NCI-H146 treated with DMSO at 0.1 percent for 48 hours (cell line): ENCODE results near the gene BASP1.
"Not testable (repeated sequence)": the region's sequence is repeated elsewhere in the genome, so short reads cannot be mapped to it uniquely, and the experiment has no call there.

Source experiments
- DNase-seq: peaks from one replicate; lab custom pipeline; 2025; ENCODE audit not compliant: unreplicated experiment; lab: John Stamatoyannopoulos, UW

Gene BASP1

GRCh38 chr5:17282283-17283120, 65.1 kb downstream of the BASP1 start:
- DNase-seq, result no peak

DNA sequence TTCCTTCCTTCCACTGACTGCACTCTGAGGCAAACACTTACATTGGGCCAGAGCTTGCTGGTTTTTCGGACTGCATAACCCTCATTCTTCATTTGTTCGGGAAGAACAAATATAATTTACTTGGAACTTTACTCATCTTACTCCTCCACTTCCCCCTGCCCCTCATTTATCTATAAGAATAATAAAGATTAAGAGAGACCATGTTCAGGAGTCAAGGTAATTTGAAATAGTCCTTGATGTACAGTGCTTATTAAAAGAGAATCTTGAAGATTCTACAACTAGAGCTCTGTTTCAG, 65.6 kb downstream of the BASP1 start:
- DNase-seq, result no peak

GRCh38 chr5:17287501-17288155, 70.2 kb downstream of the BASP1 start:
- DNase-seq, result no peak

DNA sequence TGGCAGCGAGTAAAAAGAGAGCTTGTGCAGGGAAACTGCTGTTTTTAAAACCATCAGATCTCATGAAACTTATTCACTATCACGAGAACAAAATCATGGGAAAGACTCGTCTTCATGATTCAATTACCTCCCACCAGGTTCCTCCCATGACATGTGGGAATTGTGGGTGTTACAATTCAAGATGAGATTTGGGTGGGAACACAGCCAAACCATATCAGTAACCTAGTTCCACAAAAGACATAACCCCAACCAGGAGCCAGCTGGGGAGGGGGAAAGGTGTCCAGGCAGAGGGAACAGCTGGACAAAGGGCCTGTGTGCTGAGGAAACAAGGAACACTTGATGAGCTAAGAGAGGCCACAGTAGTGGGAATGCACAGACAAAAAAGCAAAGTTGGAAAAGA, 71.1 kb downstream of the BASP1 start:
- DNase-seq, result no peak

DNA sequence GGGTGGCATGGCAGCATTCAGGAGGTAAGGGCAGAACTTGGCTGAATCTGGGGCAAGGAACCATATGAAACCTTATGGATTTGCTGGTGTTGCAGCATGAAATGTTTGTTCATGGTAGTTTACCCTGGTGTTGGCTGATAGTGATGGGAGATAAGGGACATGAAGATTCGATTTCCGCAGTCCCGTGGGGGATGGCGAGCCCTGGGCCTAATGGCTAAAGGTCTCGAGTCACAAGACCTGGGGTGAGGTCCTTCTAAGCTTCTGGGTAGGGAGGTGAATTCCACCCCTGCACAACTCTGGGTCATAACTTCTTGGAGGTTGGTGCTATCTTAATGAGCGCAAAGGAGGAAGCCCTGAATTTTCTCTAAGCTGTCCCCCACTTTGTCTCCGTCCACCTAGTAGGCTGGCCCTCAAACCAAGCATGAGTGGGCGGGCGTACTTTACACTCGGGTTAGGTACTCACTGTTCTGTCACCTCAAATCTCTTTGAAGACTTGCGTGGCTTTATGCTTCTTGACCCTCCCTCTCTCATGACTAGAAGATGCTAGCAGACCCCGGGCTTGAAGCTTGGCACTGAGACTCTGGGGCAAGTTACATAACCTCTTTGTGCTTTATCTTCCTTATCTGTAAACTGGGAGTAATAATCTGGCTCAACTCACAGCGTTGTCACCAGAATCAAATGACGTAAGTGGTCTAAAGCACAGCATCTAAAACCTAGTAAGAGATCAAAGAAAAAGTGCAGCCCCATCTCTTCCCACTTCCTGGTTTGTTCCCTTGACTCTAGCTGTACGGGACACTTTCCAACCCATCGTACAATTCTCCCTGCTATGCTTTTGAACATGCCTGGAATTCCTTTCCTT, 72.5 kb downstream of the BASP1 start:
- DNase-seq, result no peak

GRCh38 chr5:17290540-17290974, 73.1 kb downstream of the BASP1 start:
- DNase-seq, result no peak

DNA sequence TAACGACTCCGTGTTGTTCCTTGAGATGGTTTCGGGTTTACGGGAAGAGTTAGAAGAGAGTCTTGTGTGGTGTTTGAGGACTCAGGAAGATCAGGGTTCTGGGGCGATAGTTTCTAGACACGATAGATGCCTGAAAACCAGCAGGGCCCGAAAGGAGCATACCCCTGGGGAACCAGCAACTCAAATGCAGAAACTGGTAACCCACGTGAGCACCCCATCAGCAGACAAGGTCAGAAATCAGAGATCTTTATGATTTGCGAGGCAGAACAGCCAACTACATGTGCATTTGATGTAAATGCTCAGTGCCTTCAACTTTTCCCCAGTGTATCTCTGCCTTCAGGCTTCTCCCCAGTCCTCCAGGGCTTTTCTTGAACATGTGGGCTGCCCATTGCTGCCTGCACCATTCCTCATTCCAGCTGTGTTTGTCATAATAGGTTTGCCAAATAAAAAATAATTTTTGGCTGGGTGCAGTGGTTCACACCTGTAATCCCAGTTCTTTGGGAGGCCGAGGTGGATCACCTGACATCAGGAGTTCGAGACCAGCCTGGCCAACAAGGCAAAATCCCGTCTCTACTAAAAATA, 75.1 kb downstream of the BASP1 start:
- no peak for DNase-seq

- DNase-seq, result no peak
Observed at GRCh38 chr5:17294639-17295311, 77.3 kb downstream of the BASP1 start.

GRCh38 chr5:17295671-17296070, 78.2 kb downstream of the BASP1 start:
- no peak for DNase-seq

- no peak for DNase-seq
Observed at GRCh38 chr5:17302106-17302505, 84.7 kb downstream of the BASP1 start.

DNA sequence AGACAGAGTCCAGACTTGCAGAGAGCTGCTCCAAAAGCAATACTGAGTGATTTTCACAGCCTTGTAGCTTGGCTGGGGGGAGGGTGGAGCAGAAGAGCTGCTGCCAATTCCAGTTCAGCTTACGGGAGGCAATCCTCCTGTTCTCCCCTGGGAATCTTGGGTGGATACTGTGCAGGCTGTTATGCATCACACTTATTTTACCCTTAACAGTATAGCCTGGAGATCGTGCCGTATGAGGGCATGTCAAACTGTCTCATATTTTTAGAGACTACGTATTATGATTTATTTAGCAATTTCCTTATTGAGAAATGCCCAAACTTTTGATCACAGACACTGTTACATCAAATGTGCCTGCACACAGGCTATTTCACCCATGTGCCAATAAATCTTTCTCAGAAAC, 85.2 kb downstream of the BASP1 start:
- DNase-seq, result no peak

GRCh38 chr5:17304282-17304681, 86.9 kb downstream of the BASP1 start:
- DNase-seq, result no peak

DNA sequence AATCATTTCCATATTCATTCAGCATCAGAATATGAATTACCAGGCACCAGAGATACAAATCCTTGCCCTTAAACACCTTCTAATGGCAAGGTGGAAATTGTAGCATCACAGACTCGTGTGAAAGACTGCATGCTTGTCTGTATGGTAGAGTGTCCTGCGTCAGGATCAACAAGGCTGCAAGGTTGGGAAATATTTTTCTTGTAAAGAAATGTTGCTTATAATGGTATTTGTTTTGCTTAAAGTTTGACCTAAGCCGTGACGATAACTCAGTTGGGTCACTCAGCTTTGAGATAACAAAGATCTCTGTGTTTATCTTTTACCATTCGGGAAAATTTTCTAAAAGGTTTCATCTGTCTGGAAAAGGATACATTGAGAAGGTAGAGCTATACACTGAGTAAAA, 87.6 kb downstream of the BASP1 start:
- DNase-seq, result no peak

DNA sequence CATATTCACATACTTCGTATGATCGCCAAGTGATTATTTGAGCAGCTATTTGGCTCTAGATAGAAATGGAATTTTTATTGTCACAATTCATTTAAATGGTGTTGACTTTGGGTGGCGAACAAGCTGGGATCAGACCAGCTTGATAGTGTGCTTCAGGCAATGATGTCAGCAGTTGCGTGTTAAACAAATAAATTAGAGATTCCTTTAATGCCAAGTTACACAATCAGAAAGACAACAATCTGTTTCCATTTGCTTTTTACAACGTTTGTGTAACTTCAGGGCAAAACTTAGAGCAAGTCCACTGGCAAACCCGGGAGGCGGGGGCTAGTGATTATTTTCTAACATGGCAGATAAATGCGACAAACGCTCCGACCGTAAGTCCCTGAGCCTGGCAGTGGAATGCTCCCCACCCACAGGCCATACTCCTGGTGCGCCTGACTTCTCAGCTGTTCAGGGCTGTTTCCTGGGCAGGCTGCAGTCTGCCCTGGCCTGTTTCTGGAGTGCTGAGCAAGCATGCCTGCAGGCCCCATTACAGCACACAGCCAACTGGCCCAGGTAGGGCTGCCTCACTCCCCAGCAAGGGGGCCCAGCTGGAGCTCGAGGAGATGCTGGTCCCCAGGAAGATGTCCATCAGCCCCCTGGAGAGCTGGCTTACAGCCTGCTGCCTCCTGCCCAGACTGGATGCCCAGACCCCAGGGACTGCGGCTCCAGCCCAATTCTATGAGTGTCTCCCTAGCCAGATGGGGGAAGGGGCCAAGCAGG, 88.7 kb downstream of the BASP1 start:
- peak; percentile 18 for DNase-seq

- DNase-seq, result no peak
Observed at GRCh38 chr5:17306726-17307091, 89.3 kb downstream of the BASP1 start.

DNA sequence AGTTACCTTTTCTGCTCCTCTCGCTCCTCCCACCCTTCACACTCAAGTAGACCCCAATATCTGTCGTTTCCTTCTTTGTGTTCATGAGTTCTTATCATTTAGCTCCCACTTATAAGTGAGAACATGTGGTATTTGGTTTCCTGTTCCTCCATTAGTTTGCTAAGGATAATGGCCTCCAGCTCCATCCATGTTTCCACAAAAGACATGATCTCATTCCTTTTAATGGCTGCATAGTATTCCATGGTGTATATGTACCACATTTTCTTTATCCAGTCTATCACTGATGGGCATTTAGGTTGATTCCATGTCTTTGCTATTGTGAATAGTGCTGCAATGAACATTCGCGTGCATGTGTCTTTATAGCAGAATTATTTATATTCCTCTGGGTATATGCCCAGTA, 90.0 kb downstream of the BASP1 start:
- DNase-seq, result not testable (repeated sequence)

DNA sequence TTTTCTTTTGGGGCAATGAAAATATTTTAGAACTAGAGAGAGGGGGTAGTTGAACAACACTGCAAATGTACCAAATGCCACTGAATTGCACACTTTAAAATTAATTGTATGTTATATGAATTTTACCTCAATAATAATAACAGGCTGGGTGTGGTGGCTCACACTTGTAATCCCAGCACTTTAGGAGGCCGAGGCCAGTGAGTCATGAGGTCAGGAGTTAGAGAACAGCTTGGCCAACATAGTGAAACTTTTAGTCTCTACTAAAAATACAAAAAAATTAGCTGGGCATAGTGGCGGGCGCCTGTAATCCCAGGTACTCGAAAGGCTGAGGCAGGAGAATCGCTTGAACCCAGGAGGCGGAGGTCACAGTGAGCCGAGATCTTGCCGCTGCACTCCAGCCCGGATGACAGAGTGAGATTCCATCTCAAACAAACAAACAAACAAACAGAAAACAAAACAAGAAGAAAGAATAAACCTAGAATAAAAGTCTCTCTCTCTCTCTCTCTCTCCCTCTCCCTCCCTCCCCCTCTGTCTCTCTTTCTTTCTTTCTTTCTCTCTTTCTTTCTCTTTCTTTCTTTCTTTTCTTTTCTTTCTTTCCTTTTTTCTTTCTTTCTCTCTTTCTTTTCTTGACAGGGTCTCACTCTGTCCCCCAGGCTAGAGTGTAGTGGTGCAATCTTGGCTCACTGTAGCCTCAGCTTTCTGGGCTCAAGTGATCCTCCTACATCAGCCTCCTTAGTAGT, 91.1 kb downstream of the BASP1 start:
- DNase-seq, result no peak

- DNase-seq, result no peak
Observed at GRCh38 chr5:17309462-17309861, 92.0 kb downstream of the BASP1 start.

GRCh38 chr5:17310502-17310901, 93.1 kb downstream of the BASP1 start:
- not testable (repeated sequence) for DNase-seq

DNA sequence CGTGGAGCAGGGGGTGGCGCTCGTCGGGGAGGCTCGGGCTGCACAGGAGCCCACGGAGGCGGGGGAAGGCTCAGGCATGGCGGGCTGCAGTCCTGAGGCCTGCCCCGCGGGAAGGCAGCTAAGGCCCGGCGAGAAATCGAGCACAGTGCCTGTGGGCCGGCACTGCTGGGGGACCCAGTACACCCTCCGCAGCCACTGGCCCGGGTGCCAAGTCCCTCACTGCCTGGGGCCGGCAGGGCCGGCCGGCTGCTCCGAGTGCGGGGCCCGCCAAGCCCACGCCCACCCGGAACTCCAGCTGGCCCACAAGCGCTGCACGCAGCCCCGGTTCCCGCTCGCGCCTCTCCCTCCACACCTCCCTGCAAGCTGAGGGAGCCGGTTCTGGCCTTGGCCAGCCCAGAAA, 94.4 kb downstream of the BASP1 start:
- DNase-seq, result not testable (repeated sequence)
